NK-92 (cell line): ENCODE measurements around the gene SLC17A7.
"Not testable (repeated sequence)": the region's sequence is repeated elsewhere in the genome, so short reads cannot be mapped to it uniquely, and the experiment has no call there.

Source experiments
- DNase-seq: peaks from one replicate; lab custom pipeline; 2025; ENCODE audit not compliant: unreplicated experiment; lab: John Stamatoyannopoulos, UW

SLC17A7 gene

GRCh38 chr19:49441210-49441959 lies at the start of gene SLC17A7:
Gene SLC17A7, minus strand, starts transcription at chr19:49441527. Its CDS starts 148 bp downstream, at chr19:49441379.
- DNase-seq = no peak

GRCh38 chr19:49490287-49491029 lies 49.1 kb upstream of the SLC17A7 start:
- DNase-seq = no peak

GRCh38 chr19:49489601-49490167 lies 48.4 kb upstream of the SLC17A7 start:
- DNase-seq = no peak

- no peak for DNase-seq
These were observed 47.7 kb upstream of the SLC17A7 start for GRCh38 chr19:49488863-49489537.

GRCh38 chr19:49488046-49488862 lies 46.9 kb upstream of the SLC17A7 start:
- DNase-seq = no peak

- peak; percentile 97 for DNase-seq
These were observed 46.1 kb upstream of the SLC17A7 start, which contains the start of gene RPL13A for GRCh38 chr19:49487277-49488045. Gene RPL13A, plus strand, starts transcription at chr19:49487608. Its CDS starts 22 bp downstream, at chr19:49487630.

- no peak for DNase-seq
These were observed 45.5 kb upstream of the SLC17A7 start for GRCh38 chr19:49486710-49487276.

- DNase-seq = no peak
These were observed 44.9 kb upstream of the SLC17A7 start for GRCh38 chr19:49486232-49486631.

GRCh38 chr19:49481020-49481683 lies 39.8 kb upstream of the SLC17A7 start:
- DNase-seq = no peak

GRCh38 chr19:49479975-49480628 lies 38.8 kb upstream of the SLC17A7 start:
- DNase-seq = no peak

GRCh38 chr19:49475995-49476880 lies 34.9 kb upstream of the SLC17A7 start:
- no peak for DNase-seq

GRCh38 chr19:49475191-49475917 lies 34.0 kb upstream of the SLC17A7 start:
- DNase-seq = no peak

- no peak for DNase-seq
These were observed 33.2 kb upstream of the SLC17A7 start for GRCh38 chr19:49474542-49474924.

- peak; percentile 84 for DNase-seq
These were observed 32.7 kb upstream of the SLC17A7 start, which contains the start of gene FLT3LG for GRCh38 chr19:49473868-49474541. Gene FLT3LG, plus strand, starts transcription at chr19:49474215. Its CDS starts 425 bp downstream, at chr19:49474640.

GRCh38 chr19:49473501-49473867 lies 32.2 kb upstream of the SLC17A7 start:
- not testable (repeated sequence) for DNase-seq

GRCh38 chr19:49472936-49473335 lies 31.6 kb upstream of the SLC17A7 start:
- DNase-seq = no peak
